ENCODE measurements around the gene TRAPPC8.
"Not testable (repeated sequence)": the region's sequence is repeated elsewhere in the genome, so short reads cannot be mapped to it uniquely, and the experiment has no call there.

TRAPPC8 gene

DNA sequence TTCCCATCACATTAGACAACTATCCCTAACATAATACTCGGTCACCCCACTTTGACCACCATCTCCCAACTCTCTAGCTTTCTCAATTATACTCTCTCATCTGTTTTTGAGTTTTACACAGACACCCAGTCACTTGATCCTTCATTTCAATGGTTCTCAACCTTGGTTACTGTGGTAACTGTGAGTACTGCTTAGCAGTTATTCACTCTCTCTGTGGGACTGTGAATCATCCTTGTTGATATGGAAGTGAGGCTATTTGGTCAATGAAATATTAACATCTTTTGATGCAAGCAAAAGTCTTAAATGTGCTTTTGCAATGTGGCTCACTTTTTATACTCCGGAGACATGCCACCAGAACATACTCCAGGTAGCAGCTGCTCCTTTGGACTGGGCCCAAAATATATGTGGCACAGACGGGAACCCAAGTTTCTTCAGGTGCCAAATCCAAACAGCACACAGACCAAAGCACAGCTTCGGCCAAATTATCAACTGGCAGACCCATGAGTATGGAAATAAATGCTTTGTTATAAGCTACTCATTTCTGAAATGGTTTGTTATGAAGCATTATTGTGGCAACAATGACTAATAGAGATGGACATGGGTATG lies 107.3 kb downstream of the TRAPPC8 start:
- Histone ChIP-seq H3K36me3 (ENCODE audit: control insufficient read depth, insufficient read depth, low read length) (peaks cover 5% of the 10 kb centered on the region), H3K4me3 (replicated peaks; ENCODE audit: low read depth, low read length) (no peak overlapping the region), H3K27me3 (replicated peaks; ENCODE audit: control insufficient read depth, insufficient read depth, low read length) (no peaks in the 10 kb centered on the region)
- TF ChIP-seq, protein P1, sequence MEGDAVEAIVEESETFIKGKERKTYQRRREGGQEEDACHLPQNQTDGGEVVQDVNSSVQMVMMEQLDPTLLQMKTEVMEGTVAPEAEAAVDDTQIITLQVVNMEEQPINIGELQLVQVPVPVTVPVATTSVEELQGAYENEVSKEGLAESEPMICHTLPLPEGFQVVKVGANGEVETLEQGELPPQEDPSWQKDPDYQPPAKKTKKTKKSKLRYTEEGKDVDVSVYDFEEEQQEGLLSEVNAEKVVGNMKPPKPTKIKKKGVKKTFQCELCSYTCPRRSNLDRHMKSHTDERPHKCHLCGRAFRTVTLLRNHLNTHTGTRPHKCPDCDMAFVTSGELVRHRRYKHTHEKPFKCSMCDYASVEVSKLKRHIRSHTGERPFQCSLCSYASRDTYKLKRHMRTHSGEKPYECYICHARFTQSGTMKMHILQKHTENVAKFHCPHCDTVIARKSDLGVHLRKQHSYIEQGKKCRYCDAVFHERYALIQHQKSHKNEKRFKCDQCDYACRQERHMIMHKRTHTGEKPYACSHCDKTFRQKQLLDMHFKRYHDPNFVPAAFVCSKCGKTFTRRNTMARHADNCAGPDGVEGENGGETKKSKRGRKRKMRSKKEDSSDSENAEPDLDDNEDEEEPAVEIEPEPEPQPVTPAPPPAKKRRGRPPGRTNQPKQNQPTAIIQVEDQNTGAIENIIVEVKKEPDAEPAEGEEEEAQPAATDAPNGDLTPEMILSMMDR (IDR thresholded peaks at IDR 0.05; ENCODE audit: insufficient read depth, low read length, poor library complexity, severe bottlenecking): no peak
- no peak for DNase-seq (ENCODE audit: extremely low read depth, insufficient read length)

DNA sequence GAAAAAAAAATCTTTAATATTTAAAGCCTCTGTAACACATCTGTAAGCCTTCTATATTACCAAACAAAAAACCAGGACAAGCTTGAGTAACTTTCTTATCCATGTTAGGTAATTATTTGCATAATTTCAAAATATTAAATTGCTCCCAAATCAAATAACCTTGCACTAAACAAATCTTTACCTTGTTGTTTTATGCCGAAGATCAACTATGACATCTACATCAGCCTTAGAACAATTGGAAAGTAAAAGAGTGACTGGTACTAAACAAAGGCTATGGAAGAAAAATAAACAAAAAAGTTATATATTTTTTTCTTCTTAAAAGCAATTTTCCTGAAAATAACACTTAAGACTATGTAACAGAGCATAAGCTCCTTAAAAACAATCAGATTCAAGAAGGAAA lies 111.0 kb downstream of the TRAPPC8 start:
- DNase-seq (ENCODE audit: extremely low read depth, insufficient read length): no peak
- no peak overlapping the region for H3K4me3 ChIP-seq (replicated peaks; ENCODE audit: low read depth, low read length)
- H3K27me3 ChIP-seq (replicated peaks; ENCODE audit: control insufficient read depth, insufficient read depth, low read length): no peaks in the 10 kb centered on the region
- H3K36me3 ChIP-seq (ENCODE audit: control insufficient read depth, insufficient read depth, low read length): peaks cover 4% of the 10 kb centered on the region
- TF ChIP-seq, protein P1 (IDR thresholded peaks at IDR 0.05; ENCODE audit: insufficient read depth, low read length, poor library complexity, severe bottlenecking): no peak

DNA sequence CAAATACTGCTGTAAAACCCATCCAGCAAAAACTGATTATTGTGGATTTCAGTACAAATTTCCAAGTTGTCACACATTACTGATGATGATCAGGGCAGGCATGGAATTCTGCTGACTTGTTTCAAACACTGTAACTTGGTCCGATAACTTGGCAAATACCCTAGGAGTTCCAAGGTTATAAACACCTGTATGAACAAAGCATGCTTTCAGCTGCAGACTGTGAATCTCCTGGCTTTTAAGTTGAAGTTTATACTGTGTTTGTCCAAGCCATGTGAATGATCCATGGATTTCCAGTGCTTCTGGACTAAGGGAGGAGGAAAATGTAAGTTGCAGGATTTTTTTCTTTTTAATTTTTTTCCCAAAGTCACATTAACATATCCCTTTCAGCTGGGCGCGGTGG lies 112.2 kb downstream of the TRAPPC8 start:
- TF ChIP-seq, protein P1 (IDR thresholded peaks at IDR 0.05; ENCODE audit: insufficient read depth, low read length, poor library complexity, severe bottlenecking): no peak
- Histone ChIP-seq H3K4me3 (replicated peaks; ENCODE audit: low read depth, low read length) (no peak overlapping the region), H3K36me3 (ENCODE audit: control insufficient read depth, insufficient read depth, low read length) (peaks cover 4% of the 10 kb centered on the region), H3K27me3 (replicated peaks; ENCODE audit: control insufficient read depth, insufficient read depth, low read length) (no peaks in the 10 kb centered on the region)
- DNase-seq (ENCODE audit: extremely low read depth, insufficient read length): no peak

DNA sequence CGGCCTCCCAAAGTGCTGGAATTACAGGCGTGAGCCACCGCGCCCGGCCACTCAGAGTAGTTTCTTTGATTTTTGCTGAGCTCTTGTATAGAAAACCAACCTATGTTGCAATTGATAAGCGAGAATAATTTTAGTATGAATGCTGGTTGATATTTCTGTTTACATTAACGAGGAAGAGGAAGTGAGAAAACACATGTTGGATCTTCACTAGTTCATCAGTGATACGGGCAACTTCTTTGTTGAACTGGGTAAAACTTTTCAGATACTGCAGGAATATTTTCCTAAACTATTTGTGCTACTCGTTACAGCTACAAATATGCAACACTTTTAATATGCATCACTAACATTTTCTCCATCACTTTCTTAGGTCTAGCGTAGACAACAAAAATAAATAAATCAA lies 114.3 kb downstream of the TRAPPC8 start:
- Histone ChIP-seq H3K4me3 (replicated peaks; ENCODE audit: low read depth, low read length) (no peak overlapping the region), H3K27me3 (replicated peaks; ENCODE audit: control insufficient read depth, insufficient read depth, low read length) (no peaks in the 10 kb centered on the region), H3K36me3 (ENCODE audit: control insufficient read depth, insufficient read depth, low read length) (peaks cover 4% of the 10 kb centered on the region)
- no peak for DNase-seq (ENCODE audit: extremely low read depth, insufficient read length)
- TF ChIP-seq, protein P1 (IDR thresholded peaks at IDR 0.05; ENCODE audit: insufficient read depth, low read length, poor library complexity, severe bottlenecking): no peak

DNA sequence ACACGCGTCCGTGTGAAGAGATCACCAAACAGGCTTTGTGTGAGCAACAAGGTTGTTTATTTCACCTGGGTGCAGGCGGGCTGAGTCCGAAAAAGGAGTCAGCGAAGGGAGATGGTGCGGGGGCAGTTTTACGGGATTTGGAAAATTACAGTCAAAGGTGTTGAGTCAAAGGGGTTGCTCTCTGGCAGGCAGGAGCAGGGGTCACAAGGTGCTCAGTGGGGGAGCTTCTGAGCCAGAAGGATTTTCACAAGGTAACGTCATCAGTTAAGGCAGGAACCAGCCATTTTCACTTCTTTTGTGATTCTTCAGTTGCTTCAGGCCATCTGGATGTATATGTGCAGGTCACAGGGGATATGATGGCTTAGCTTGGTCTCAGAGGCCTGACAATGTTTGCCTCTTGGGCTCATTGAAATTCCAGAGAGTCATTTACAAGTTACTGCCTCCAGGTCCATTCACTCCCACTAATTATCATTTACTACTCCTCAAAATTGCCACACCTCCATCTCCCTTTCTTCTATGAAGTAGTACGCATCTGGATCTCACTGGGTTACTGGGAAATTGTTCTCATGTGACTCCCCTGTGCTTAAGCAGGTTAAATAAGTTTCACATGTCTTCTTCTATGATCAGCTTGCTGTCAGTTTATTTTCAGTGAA lies 116.1 kb downstream of the TRAPPC8 start:
- not testable (repeated sequence) for DNase-seq (ENCODE audit: extremely low read depth, insufficient read length); H3K4me3 ChIP-seq (replicated peaks; ENCODE audit: low read depth, low read length); H3K27me3 ChIP-seq (replicated peaks; ENCODE audit: control insufficient read depth, insufficient read depth, low read length); H3K36me3 ChIP-seq (ENCODE audit: control insufficient read depth, insufficient read depth, low read length)

DNA sequence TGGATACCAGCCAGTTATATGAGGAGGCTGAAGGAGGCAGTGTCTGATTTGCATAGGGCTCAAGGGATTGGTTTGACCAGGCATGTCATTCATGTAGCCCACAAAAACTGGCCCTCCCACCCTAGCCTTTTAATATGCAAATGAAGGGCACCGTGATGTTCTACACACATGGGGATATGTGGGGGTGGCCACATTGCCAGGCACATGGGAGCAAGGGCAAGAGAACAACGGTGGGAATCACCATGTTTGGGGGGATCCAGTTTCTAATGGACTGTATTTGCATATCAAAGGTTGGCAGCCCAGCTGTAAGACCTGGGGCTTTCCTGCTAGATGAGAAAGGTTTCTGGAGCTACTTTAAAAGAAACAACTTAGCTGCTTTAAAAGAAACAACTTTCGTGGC lies 117.2 kb downstream of the TRAPPC8 start:
- TF ChIP-seq, protein P1 (IDR thresholded peaks at IDR 0.05; ENCODE audit: insufficient read depth, low read length, poor library complexity, severe bottlenecking): no peak

More for the DNA sequence above, 117.2 kb downstream of the TRAPPC8 start:
- no peaks in the 10 kb centered on the region for H3K27me3 ChIP-seq (replicated peaks; ENCODE audit: control insufficient read depth, insufficient read depth, low read length)
- peaks cover 4% of the 10 kb centered on the region for H3K36me3 ChIP-seq (ENCODE audit: control insufficient read depth, insufficient read depth, low read length)
- no peak overlapping the region for H3K4me3 ChIP-seq (replicated peaks; ENCODE audit: low read depth, low read length)
- DNase-seq (ENCODE audit: extremely low read depth, insufficient read length): no peak
